SK-N-SH (cell line): ENCODE data around the gene RGS13. TPM values are rescaled to one million over a fixed set of nuclear protein-coding genes. Genes with fewer than 3 reads are reported as not detected.

ENCODE experiments used
- CTCF ChIA-PET: fragments of 300-600, 350-600 bp; formaldehyde crosslinking; extraction: SDS; loops from one replicate; lab custom pipeline; 2021; lab: Yijun Ruan, JAX
- POLR2A ChIA-PET: fragments of 350-600 bp; sonication (Branson Sonifier 250); formaldehyde crosslinking; extraction: SDS; loops from one replicate; lab custom pipeline; 2020; ENCODE audit warnings: antibody characterized with exemption, inconsistent platforms; lab: Yijun Ruan, JAX
- DNase-seq: peaks from one replicate; pipeline ENCODE4 v3.0.0; 2012
- H2AFZ ChIP-seq: fragments of 200-600 bp; sonication (generic); 2 replicates; pipeline ENCODE4 v1.8.1; 2016; ENCODE audit warnings: antibody characterized with exemption, mild to moderate bottlenecking, low read depth
- H3F3A ChIP-seq: fragments of 200-600 bp; sonication (generic); replicated peaks from 2 replicates; pipeline ENCODE3; 2016; ENCODE audit warnings: antibody characterized with exemption, mild to moderate bottlenecking; ENCODE audit not compliant: insufficient read depth
- H3K27ac ChIP-seq, 2 experiments: fragments of 200-500 bp in 1 of 2; fragments of 200-600 bp in 1 of 2; sonication (Bioruptor generic) in 1 of 2; sonication (generic), shearing (Covaris generic) in 1 of 2; 2 replicates each; pipeline versions ENCODE4 v1.5.1 to v1.6.1; 2014 to 2016; ENCODE audit warnings: low read depth in 2 of 2, inconsistent platforms in 1 of 2, low read length in 1 of 2, mild to moderate bottlenecking in 1 of 2, mixed read lengths in 1 of 2
- H3K27me3 ChIP-seq: fragments of 200-600 bp; sonication (generic), shearing (Covaris generic); 2 replicates; pipeline ENCODE4 v1.6.1; 2016; ENCODE audit warnings: mixed run types; ENCODE audit not compliant: insufficient read depth
- H3K36me3 ChIP-seq, 2 experiments: fragments of 200-500 bp in 1 of 2; fragments of 200-600 bp in 1 of 2; sonication (Bioruptor generic) in 1 of 2; sonication (generic) in 1 of 2; replicated peaks in 1 of 2; 2 replicates each; pipeline versions ENCODE3 to v1.5.1; 2014 to 2016; ENCODE audit warnings: low read length in 1 of 2, mild to moderate bottlenecking in 1 of 2; ENCODE audit not compliant: insufficient read depth in 2 of 2, control insufficient read depth in 1 of 2
- H3K4me1 ChIP-seq, 2 experiments: fragments of 200-500 bp in 1 of 2; fragments of 200-600 bp in 1 of 2; sonication (Bioruptor generic) in 1 of 2; sonication (generic), shearing (Covaris generic) in 1 of 2; 2 replicates each; pipeline versions ENCODE4 v1.5.1 to v1.6.1; 2014 to 2016; ENCODE audit warnings: low read depth in 1 of 2, low read length in 1 of 2, mixed run types in 1 of 2; ENCODE audit not compliant: insufficient read depth in 2 of 2, control insufficient read depth in 1 of 2
- H3K4me2 ChIP-seq: fragments of 200-600 bp; sonication (generic), shearing (Covaris generic); 2 replicates; pipeline ENCODE4 v1.6.1; 2017; ENCODE audit warnings: mixed run types
- H3K4me3 ChIP-seq, 2 experiments: fragments of 200-500 bp in 1 of 2; fragments of 200-600 bp in 1 of 2; sonication (Bioruptor generic) in 1 of 2; sonication (generic), shearing (Covaris generic) in 1 of 2; 2 replicates each; pipeline versions ENCODE4 v1.5.1 to v1.8.1; 2014 to 2016; ENCODE audit warnings: low read depth in 2 of 2, inconsistent platforms in 1 of 2, low read length in 1 of 2, mild to moderate bottlenecking in 1 of 2, mixed read lengths in 1 of 2, moderate library complexity in 1 of 2
- H3K79me2 ChIP-seq: fragments of 200-600 bp; sonication (generic); 2 replicates; pipeline ENCODE4 v1.8.1; 2017; ENCODE audit warnings: mild to moderate bottlenecking; ENCODE audit not compliant: insufficient read depth
- H3K9ac ChIP-seq: fragments of 200-600 bp; sonication (generic); 2 replicates; pipeline ENCODE4 v1.6.1; 2017; ENCODE audit warnings: mixed run types
- H3K9me2 ChIP-seq: fragments of 200-600 bp; sonication (generic); 2 replicates; pipeline ENCODE4 v1.6.1; 2017; ENCODE audit warnings: mixed run types
- H3K9me3 ChIP-seq: fragments of 200-600 bp; sonication (generic); 2 replicates; pipeline ENCODE4 v1.6.1; 2017; ENCODE audit warnings: mixed run types, mild to moderate bottlenecking, moderate library complexity
- H4K20me1 ChIP-seq: fragments of 200-600 bp; sonication (generic); 2 replicates; pipeline ENCODE4 v1.6.1; 2017; ENCODE audit warnings: mild to moderate bottlenecking, mixed run types; ENCODE audit not compliant: insufficient read depth
- EZH2phosphoT487 ChIP-seq: fragments of 200-600 bp; sonication (generic); IDR thresholded peaks from 2 replicates; pipeline ENCODE4 v1.6.1; 2017; ENCODE audit warnings: low read depth, mixed run types, mild to moderate bottlenecking, antibody characterized with exemption, moderate library complexity, borderline replicate concordance
- FOXM1 ChIP-seq: IDR thresholded peaks from 2 replicates; pipeline ENCODE4 v1.4.0; 2012; ENCODE audit warnings: low read depth, mild to moderate bottlenecking
- GABPA ChIP-seq: IDR thresholded peaks from 2 replicates; pipeline ENCODE4 v1.4.0; 2012; ENCODE audit warnings: low read depth, mild to moderate bottlenecking
- JUND ChIP-seq: IDR thresholded peaks from 2 replicates; pipeline ENCODE4 v1.4.0; 2012
- MEF2A ChIP-seq: IDR thresholded peaks from 2 replicates; pipeline ENCODE4 v1.4.0; 2012; ENCODE audit warnings: low read depth, borderline replicate concordance
- NRF1 ChIP-seq: IDR thresholded peaks from 2 replicates; pipeline ENCODE4 v1.6.1; 2012; ENCODE audit warnings: low read depth, mild to moderate bottlenecking, low read length
- PBX3 ChIP-seq: IDR thresholded peaks from 2 replicates; pipeline ENCODE4; 2012
- RAD21 ChIP-seq: IDR thresholded peaks from 2 replicates; pipeline ENCODE4 v1.6.1; 2012; ENCODE audit warnings: mild to moderate bottlenecking, low read length
- RCOR1 ChIP-seq: fragments of 150-350 bp; IDR thresholded peaks from 2 replicates; pipeline ENCODE4 v1.6.1; 2017; ENCODE audit warnings: antibody characterized with exemption, low read length
- REST ChIP-seq: IDR thresholded peaks from 2 replicates; pipeline ENCODE4 v1.6.1; 2012; ENCODE audit warnings: mild to moderate bottlenecking, low read depth, low read length, moderate library complexity
- RXRA ChIP-seq: IDR thresholded peaks from 2 replicates; pipeline ENCODE4 v1.4.0; 2012; ENCODE audit warnings: low read depth, mild to moderate bottlenecking, borderline replicate concordance
- SMC3 ChIP-seq: IDR thresholded peaks from 2 replicates; pipeline ENCODE4 v1.6.1; 2012; ENCODE audit warnings: low read depth, low read length, improper control_type of control experiment
- TAF1 ChIP-seq: IDR thresholded peaks from 2 replicates; pipeline ENCODE4 v1.6.1; 2012; ENCODE audit warnings: low read depth, mild to moderate bottlenecking, low read length, moderate library complexity, borderline replicate concordance
- TCF12 ChIP-seq: IDR thresholded peaks from 2 replicates; pipeline ENCODE4 v1.4.0; 2012
- TEAD4 ChIP-seq: IDR thresholded peaks from 2 replicates; pipeline ENCODE4 v1.4.0; 2012; ENCODE audit warnings: mild to moderate bottlenecking, borderline replicate concordance; ENCODE audit not compliant: insufficient read depth
- ZBTB33 ChIP-seq: IDR thresholded peaks from 2 replicates; pipeline ENCODE4 v1.4.0; 2012; ENCODE audit warnings: low read depth, borderline replicate concordance
- WGBS: methylation state at CpG from one replicate; pipeline ENCODE4 v1.1.6; 2017; ENCODE audit warnings: low lambda C conversion rate; 5-methylcytosine and 5-hydroxymethylcytosine counted together
- polyA plus RNA-seq, 3 experiments: library from polyadenylated mRNA; depleted of rRNA; stranded (reverse); fragments of >200 nt; gene quantifications; 2 replicates each; pipeline ENCODE4 v1.2.3, GENCODE V29; 2012
- TF ChIP-seq, protein P1 (sequence below): fragments of 200-600 bp; sonication (generic); IDR thresholded peaks from 2 replicates; pipeline ENCODE4 v1.6.1; 2017; ENCODE audit warnings: antibody characterized with exemption, mild to moderate bottlenecking, moderate library complexity
- TF ChIP-seq, protein P2 (sequence below): fragments of 150-350 bp; IDR thresholded peaks from 2 replicates; pipeline ENCODE4 v1.6.1; 2017; ENCODE audit warnings: antibody characterized with exemption, low read length, low read depth, borderline replicate concordance

Gene RGS13
- polyA plus RNA-seq, 1 of the 3 experiments (the other 2 are of a cell fraction), result not detected

GRCh38 chr1:192635041-192635440 lies 906 bp upstream of the RGS13 start:
- ChIA-PET CTCF (interaction anchor here (1.2 kb wide), 1 partner anchor 21 kb away, joined by 3 read pairs; no protein-coding TSS in a partner anchor), POLR2A (no interaction called here)
- Histone ChIP-seq H3K4me2 (no peak overlapping the region), H3K9me2 (no peaks in the 10 kb centered on the region), H3K9me3 (no peaks in the 10 kb centered on the region), H3K36me3 (no peaks in the 10 kb centered on the region), H3K4me1 (peaks cover 9 to 11% of the 10 kb centered on the region in 2 experiments; a peak in 3 of 4 replicates), H3K27ac (no peak overlapping the region), H3K4me3 (no peak overlapping the region), H2AFZ (no peak overlapping the region; the same call in 1 of the 2 replicates), H3K79me2 (no peaks in the 10 kb centered on the region), H3F3A (peaks cover 6% of the 10 kb centered on the region), H3K9ac (no peak overlapping the region), H4K20me1 (no peaks in the 10 kb centered on the region), H3K27me3 (no peaks in the 10 kb centered on the region)
- DNase-seq, result no peak
- TF ChIP-seq NRF1, result no peak
- no peak for TF ChIP-seq TEAD4
- no peak for TF ChIP-seq SMC3
- TF ChIP-seq, protein P1, sequence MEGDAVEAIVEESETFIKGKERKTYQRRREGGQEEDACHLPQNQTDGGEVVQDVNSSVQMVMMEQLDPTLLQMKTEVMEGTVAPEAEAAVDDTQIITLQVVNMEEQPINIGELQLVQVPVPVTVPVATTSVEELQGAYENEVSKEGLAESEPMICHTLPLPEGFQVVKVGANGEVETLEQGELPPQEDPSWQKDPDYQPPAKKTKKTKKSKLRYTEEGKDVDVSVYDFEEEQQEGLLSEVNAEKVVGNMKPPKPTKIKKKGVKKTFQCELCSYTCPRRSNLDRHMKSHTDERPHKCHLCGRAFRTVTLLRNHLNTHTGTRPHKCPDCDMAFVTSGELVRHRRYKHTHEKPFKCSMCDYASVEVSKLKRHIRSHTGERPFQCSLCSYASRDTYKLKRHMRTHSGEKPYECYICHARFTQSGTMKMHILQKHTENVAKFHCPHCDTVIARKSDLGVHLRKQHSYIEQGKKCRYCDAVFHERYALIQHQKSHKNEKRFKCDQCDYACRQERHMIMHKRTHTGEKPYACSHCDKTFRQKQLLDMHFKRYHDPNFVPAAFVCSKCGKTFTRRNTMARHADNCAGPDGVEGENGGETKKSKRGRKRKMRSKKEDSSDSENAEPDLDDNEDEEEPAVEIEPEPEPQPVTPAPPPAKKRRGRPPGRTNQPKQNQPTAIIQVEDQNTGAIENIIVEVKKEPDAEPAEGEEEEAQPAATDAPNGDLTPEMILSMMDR, result no peak
- no peak for TF ChIP-seq FOXM1
- no peak for TF ChIP-seq REST
- TF ChIP-seq GABPA, result no peak
- TF ChIP-seq RAD21, result no peak
- TF ChIP-seq JUND, result no peak
- TF ChIP-seq RXRA, result no peak
- no peak for TF ChIP-seq ZBTB33
- no peak for TF ChIP-seq PBX3
- TF ChIP-seq TAF1, result no peak
- TF ChIP-seq RCOR1, result no peak
- no peak for TF ChIP-seq EZH2phosphoT487
- no peak for TF ChIP-seq TCF12
- TF ChIP-seq, protein P2, sequence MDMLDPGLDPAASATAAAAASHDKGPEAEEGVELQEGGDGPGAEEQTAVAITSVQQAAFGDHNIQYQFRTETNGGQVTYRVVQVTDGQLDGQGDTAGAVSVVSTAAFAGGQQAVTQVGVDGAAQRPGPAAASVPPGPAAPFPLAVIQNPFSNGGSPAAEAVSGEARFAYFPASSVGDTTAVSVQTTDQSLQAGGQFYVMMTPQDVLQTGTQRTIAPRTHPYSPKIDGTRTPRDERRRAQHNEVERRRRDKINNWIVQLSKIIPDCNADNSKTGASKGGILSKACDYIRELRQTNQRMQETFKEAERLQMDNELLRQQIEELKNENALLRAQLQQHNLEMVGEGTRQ, result no peak
- no peak for TF ChIP-seq MEF2A
- WGBS, result 100% methylated on average over 2 of the region's 2 CpGs
